SKM-1 (cell line): ENCODE measurements around the gene CRAMP1.
A peak's percentile ranks its signal among the peaks of the same experiment; 100 is the strongest.
"Not testable (repeated sequence)": the region's sequence is repeated elsewhere in the genome, so short reads cannot be mapped to it uniquely, and the experiment has no call there.

Experiments
- DNase-seq: peaks from one replicate; lab custom pipeline; 2025; ENCODE audit not compliant: unreplicated experiment; lab: John Stamatoyannopoulos, UW

CRAMP1 gene

GRCh38 chr16:1676661-1677060, 64.5 kb downstream of the CRAMP1 start:
- DNase-seq: no peak

GRCh38 chr16:1677339-1677738, 65.2 kb downstream of the CRAMP1 start:
- DNase-seq: no peak

GRCh38 chr16:1677942-1678499, 65.9 kb downstream of the CRAMP1 start, which contains the start of gene JPT2:
Gene JPT2 (plus strand): TSS chr16:1678279. CDS start chr16:1678313, 34 bp downstream.
- DNase-seq: peak; percentile 91

- no peak for DNase-seq
Observed at GRCh38 chr16:1678500-1679098, 66.4 kb downstream of the CRAMP1 start.

GRCh38 chr16:1680361-1680760, 68.2 kb downstream of the CRAMP1 start:
- DNase-seq: no peak

- no peak for DNase-seq
Observed at GRCh38 chr16:1681032-1681431, 68.9 kb downstream of the CRAMP1 start.

GRCh38 chr16:1687427-1688316, 75.5 kb downstream of the CRAMP1 start:
- DNase-seq: no peak

- DNase-seq: no peak
Observed at GRCh38 chr16:1688807-1689560, 76.8 kb downstream of the CRAMP1 start.

- no peak for DNase-seq
Observed at GRCh38 chr16:1689853-1690252, 77.7 kb downstream of the CRAMP1 start.

- no peak for DNase-seq
Observed at GRCh38 chr16:1690810-1691209, 78.7 kb downstream of the CRAMP1 start.

GRCh38 chr16:1691276-1691675, 79.1 kb downstream of the CRAMP1 start:
- no peak for DNase-seq

- DNase-seq: no peak
Observed at GRCh38 chr16:1691956-1692355, 79.8 kb downstream of the CRAMP1 start.

GRCh38 chr16:1696863-1697262, 84.7 kb downstream of the CRAMP1 start:
- no peak for DNase-seq

GRCh38 chr16:1698680-1699079, 86.5 kb downstream of the CRAMP1 start:
- no peak for DNase-seq

GRCh38 chr16:1700246-1700645, 88.1 kb downstream of the CRAMP1 start:
- DNase-seq: no peak

- DNase-seq: no peak
Observed at GRCh38 chr16:1701216-1701878, 89.2 kb downstream of the CRAMP1 start.

GRCh38 chr16:1705324-1705687, 93.1 kb downstream of the CRAMP1 start:
- not testable (repeated sequence) for DNase-seq

GRCh38 chr16:1705688-1706385, 93.7 kb downstream of the CRAMP1 start, which contains the start of gene MAPK8IP3:
Gene MAPK8IP3 (plus strand): TSS chr16:1706195. CDS start chr16:1706340, 145 bp downstream.
- peak; percentile 64 for DNase-seq

- DNase-seq: no peak
Observed at GRCh38 chr16:1706386-1707192, 94.4 kb downstream of the CRAMP1 start.
